HG02938 (cell line): ENCODE results near the gene E2F2.
"Not testable (repeated sequence)": the region's sequence is repeated elsewhere in the genome, so short reads cannot be mapped to it uniquely, and the experiment has no call there.

Experiments used
- ATAC-seq: cut with Tn5 transposase; IDR thresholded peaks from one replicate; pipeline ENCODE4 v1.9.1; 2021; ENCODE audit warnings: mild to moderate bottlenecking, moderate library complexity; ENCODE audit not compliant: unreplicated experiment

E2F2 gene

DNA sequence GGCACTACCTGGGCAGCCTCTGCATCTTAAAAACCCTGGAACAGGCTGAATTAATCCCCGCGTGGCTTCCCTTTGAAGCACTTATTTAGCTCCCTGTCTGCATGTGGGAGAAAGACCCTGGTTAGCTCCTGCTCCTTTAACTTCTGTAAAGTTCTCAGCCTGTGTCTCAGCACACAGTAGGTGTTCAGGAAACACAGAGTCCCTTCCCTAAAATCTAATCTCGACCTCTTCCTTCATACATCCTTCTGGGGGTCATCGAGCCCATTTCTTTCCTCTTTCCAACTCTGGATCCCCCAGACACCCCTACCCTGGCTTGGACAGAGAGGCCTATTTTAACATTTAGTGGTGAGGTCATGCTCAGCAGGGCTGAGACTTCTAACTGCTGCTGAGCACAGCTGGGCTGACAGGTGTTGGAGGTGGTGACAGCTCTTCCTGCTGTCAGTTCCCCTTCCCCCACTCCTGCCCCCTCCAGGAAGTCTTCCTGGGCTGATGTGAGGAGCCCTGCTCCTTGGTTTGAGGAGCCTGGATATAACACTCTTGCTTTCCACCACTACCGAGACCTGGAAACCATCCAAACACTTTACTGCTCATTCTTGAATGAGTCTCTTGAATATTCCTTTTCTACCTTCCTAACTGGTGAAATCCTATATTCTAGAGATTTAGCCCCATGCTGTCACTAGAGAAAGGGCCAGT, 5.3 kb downstream of the E2F2 start:
- no peak for ATAC-seq

DNA sequence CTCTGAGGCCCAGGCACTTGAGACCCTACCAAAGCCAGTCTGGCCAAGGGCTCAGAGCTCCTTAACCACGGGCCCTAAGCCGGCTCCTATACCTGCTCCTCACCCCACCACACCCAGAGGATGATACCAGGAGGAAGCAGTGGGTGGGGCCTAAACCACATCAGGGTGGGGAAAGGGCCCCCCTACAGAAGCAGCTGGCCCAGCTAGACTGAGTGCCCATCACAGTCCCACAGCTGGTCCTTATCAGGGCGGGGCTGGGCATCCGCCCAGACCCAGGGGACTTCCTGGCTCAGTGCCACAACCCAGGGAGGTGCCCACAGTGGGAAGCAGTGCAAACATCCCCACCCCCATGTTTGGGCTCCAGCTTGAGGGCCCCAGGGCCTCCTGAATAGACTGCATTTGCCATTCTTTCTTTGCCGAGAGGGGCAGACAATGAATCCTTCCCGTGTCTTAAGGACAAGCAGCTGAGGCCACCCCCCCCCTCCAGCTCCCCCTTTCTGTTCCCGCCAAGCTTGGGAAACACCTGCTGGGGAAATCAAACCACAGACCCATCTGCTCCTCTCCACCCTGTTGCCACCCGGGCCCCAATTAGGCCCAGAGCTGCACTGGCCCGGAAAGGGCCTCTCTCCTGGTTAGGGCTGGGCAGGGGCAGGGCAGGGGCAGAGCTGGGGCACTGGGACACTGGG, 6.2 kb downstream of the E2F2 start:
- ATAC-seq = no peak

DNA sequence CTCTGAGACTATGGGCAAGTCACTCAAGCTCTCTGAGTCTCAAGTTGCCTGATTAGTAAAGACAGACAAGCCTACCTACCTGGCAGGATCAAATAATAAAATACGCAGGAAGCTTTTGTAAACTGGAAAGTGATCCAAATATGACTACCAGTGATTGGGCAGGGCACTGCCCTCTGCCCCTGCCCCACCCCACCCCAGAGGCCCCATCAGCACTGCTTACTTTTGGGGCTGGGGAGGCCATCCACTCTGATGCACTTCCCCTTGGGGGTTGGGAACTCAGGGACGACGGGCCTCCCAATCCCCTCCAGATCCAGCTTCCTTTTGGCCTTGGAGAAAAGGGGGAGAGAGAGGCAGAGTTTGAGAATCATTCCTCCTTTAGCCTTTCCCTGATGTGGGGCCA, 6.9 kb downstream of the E2F2 start:
- ATAC-seq = no peak

GRCh38 chr1:23522244-23522982, 8.6 kb downstream of the E2F2 start:
- no peak for ATAC-seq

DNA sequence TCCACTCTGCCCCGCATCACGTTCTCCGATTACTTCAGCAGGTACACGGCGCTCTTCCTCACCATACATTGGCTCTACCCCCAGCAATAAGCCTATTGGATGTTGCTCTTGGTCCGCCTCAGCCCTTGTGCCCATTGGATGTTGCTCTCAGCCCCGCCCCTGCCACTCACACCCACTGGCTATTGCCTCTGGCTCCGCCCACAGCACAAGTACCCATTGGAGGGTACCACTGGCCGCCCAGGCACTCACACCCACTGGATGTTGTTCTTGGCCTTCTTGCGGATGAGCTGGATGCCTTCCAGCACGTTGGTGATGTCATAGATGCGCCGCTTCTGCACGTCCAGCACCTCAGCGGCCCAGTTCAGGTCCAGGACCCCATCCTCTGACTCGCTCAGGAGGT, 9.4 kb downstream of the E2F2 start:
- no peak for ATAC-seq

GRCh38 chr1:23517581-23517980, 13.5 kb downstream of the E2F2 start:
- ATAC-seq = no peak

- no peak for ATAC-seq
These were observed 15.1 kb downstream of the E2F2 start for GRCh38 chr1:23515905-23516304.

GRCh38 chr1:23514111-23514679, 16.8 kb downstream of the E2F2 start:
- no peak for ATAC-seq

DNA sequence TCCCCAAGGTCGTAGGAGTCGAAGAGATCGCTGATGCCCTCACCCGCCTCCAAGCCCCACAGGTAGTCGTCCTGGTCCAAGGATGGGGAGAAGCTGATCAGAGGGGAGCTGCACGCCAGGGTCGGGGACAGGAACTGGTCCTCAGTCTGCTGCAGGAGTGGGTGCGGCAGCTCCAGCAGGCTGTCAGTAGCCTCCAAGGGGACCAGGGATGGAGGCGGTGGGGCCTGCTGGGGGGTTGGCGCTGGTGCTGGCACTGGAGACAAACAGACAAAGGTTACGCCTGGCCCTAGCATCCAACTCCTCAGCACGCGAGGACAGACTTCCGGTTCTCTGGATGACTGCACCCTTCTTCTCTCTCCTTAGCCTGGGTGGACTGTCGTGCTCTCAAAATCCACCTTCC, 21.1 kb downstream of the E2F2 start:
- ATAC-seq = no peak

- ATAC-seq = no peak
These were observed 24.5 kb downstream of the E2F2 start for GRCh38 chr1:23506376-23507107.

GRCh38 chr1:23505851-23506250, 25.2 kb downstream of the E2F2 start:
- ATAC-seq = no peak

- not testable (repeated sequence) for ATAC-seq
These were observed 26.9 kb downstream of the E2F2 start for GRCh38 chr1:23504156-23504555.

DNA sequence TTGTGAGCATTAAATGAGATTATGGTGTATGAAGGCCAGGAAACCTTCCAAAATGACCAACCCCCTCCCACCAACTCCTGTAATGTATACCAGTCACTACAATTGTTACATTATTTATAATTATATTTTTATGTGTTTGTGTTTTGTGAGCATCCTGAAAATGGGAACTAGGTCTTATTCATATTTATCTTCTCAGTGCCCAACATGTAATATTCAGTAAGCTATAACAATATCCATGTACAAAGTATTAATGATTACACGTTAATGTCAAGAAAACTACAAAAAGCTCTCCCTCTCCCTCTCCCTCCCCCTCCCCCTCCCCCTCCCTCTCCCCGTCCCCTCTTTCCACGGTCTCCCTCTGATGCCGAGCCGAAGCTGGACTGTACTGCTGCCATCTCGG, 28.1 kb downstream of the E2F2 start:
- no peak for ATAC-seq

DNA sequence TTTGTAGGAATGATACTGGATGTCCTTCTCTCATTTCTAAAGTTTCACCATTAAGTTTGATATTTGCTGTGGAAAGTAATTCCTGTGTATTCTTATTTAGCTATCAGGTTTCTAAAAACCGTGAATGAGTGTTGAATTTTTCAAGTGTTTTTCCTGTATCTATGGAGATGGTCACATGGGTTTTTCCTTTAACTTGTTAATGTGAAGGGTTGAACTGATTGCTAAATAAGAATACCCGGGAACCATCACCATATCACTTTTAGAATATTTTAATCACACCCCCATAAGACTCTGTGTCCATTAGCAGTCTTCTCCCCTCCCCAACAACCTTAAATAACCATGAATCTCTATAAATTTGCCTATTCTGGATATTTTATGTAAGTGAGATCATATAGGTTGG, 30.6 kb downstream of the E2F2 start:
- no peak for ATAC-seq

GRCh38 chr1:23497777-23498439, 33.1 kb downstream of the E2F2 start:
- ATAC-seq = no peak

DNA sequence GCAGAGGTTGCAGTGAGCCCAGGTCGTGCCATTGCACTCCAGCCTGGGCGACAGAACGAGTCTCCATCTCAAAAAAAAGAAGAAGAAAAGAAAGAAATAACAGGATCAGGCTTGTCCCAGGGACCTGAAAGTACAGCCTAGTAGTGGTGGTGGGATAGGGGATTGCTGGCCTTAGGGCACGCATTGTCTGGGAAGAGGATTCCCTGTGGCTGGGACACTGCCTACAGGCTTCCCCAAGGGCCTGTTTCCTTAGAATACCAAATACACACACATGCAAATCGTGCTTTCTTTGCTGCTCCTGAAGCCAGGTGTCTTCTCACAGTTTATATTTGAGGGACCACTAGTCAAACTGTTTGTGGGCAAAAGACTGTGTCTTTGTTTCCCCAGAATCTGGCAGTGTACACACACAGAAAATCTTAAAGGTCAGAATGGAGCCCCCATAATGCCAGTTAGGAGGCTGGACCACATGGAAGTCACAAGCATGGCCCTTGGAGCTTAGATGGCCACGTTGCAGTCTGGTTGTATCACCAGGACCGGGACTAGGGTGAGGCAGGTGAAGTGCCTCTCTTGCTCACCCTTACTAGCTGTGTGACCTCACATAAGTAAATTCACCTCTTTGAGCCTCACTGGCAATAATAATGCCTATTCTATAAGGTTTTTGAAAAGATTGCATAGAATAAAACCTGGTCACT, 34.4 kb downstream of the E2F2 start:
- no peak for ATAC-seq

- not testable (repeated sequence) for ATAC-seq
These were observed 36.2 kb downstream of the E2F2 start for GRCh38 chr1:23494836-23495235.

GRCh38 chr1:23492776-23493175, 38.3 kb downstream of the E2F2 start:
- ATAC-seq = not testable (repeated sequence)

DNA sequence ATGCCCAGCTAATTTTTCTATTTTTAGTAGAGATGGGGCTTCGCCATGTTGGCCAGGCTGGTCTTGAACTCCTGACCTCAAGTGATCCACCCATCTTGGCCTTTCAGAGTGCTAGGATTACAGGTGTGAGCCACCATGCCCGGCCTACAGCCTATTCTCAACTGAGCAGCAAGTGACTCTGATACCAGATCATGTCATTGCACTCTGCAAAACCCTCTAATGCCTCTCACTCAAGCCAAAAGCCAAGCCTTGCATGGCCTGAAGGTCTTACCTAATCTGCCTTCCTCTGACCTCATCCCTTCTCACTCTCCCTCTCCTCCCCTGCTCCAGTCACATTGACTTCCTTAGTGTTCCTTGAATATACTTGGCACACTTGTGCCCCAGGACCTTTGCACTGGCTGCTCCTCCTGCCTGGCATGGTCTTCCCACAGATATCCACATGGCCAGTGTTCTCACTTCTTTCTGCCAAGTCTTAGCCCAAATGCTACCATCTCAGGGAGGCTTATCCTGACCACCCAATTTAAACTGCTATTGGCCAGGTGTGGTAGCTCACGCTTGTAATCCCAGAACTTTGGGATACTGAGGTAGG, 38.8 kb downstream of the E2F2 start:
- ATAC-seq = no peak
